Measurements from ENCODE around the gene CKAP2L.
A peak's percentile ranks its signal among the peaks of the same experiment; 100 is the strongest.

Gene CKAP2L

GRCh38 chr2:112809112-112809511 is 44.7 kb upstream of the CKAP2L start:
- no peak for ATAC-seq
- no peak for TF ChIP-seq CREB5 (CRISPR knock-in tag; IDR thresholded peaks at IDR 0.05; ENCODE audit: low read depth)
- TF ChIP-seq ISL1 (CRISPR knock-in tag; IDR thresholded peaks at IDR 0.05): no peak
- TF ChIP-seq PATZ1 (CRISPR knock-in tag; IDR thresholded peaks at IDR 0.05; ENCODE audit: borderline replicate concordance): no peak
- TF ChIP-seq OSR1 (CRISPR knock-in tag; IDR thresholded peaks at IDR 0.05): no peak
- TF ChIP-seq CSDC2 (CRISPR knock-in tag; IDR thresholded peaks at IDR 0.05): no peak
- no peak for TF ChIP-seq ZNF8 (CRISPR knock-in tag; IDR thresholded peaks at IDR 0.05)
- no peak for TF ChIP-seq ZNF70 (CRISPR knock-in tag; IDR thresholded peaks at IDR 0.05)
- no peak for TF ChIP-seq RARB (CRISPR knock-in tag; IDR thresholded peaks at IDR 0.05)
- TF ChIP-seq ZC3H10 (CRISPR knock-in tag; IDR thresholded peaks at IDR 0.05): no peak
- TF ChIP-seq ARNTL (CRISPR knock-in tag; IDR thresholded peaks at IDR 0.05; ENCODE audit: borderline replicate concordance, low read depth): no peak

- ATAC-seq: no peak
- TF ChIP-seq PPARA (CRISPR knock-in tag; IDR thresholded peaks at IDR 0.05; ENCODE audit: borderline replicate concordance) (no peak), TCF4 (CRISPR knock-in tag; IDR thresholded peaks at IDR 0.05; ENCODE audit: borderline replicate concordance) (no peak), ZNF70 (CRISPR knock-in tag; IDR thresholded peaks at IDR 0.05) (no peak), ARNTL (CRISPR knock-in tag; IDR thresholded peaks at IDR 0.05; ENCODE audit: borderline replicate concordance, low read depth) (no peak), ZFP30 (CRISPR knock-in tag; IDR thresholded peaks at IDR 0.05) (no peak), TOX (CRISPR knock-in tag; IDR thresholded peaks at IDR 0.05; ENCODE audit: borderline replicate concordance) (no peak), SNAI2 (CRISPR knock-in tag; IDR thresholded peaks at IDR 0.05) (no peak), ZC3H10 (CRISPR knock-in tag; IDR thresholded peaks at IDR 0.05) (no peak), ZNF8 (CRISPR knock-in tag; IDR thresholded peaks at IDR 0.05) (no peak), PATZ1 (CRISPR knock-in tag; IDR thresholded peaks at IDR 0.05; ENCODE audit: borderline replicate concordance) (no peak), ZFP3 (CRISPR knock-in tag; IDR thresholded peaks at IDR 0.05) (no peak), CSDC2 (CRISPR knock-in tag; IDR thresholded peaks at IDR 0.05) (no peak), RARB (CRISPR knock-in tag; IDR thresholded peaks at IDR 0.05) (no peak), POU6F1 (CRISPR knock-in tag; IDR thresholded peaks at IDR 0.05; ENCODE audit: borderline replicate concordance, low read depth) (no peak), GLIS3 (CRISPR knock-in tag; IDR thresholded peaks at IDR 0.05) (no peak), BACH2 (CRISPR knock-in tag; IDR thresholded peaks at IDR 0.05; ENCODE audit: borderline replicate concordance) (no peak), ZNF565 (CRISPR knock-in tag; conservative IDR thresholded peaks at IDR 0.05; ENCODE audit: low read depth) (no peak), OSR1 (CRISPR knock-in tag; IDR thresholded peaks at IDR 0.05) (no peak), ISL1 (CRISPR knock-in tag; IDR thresholded peaks at IDR 0.05) (no peak)
Observed at GRCh38 chr2:112807233-112807807, 42.9 kb upstream of the CKAP2L start.

GRCh38 chr2:112805542-112805941 is 41.1 kb upstream of the CKAP2L start:
- no peak for ATAC-seq
- TF ChIP-seq ARNTL (CRISPR knock-in tag; IDR thresholded peaks at IDR 0.05; ENCODE audit: borderline replicate concordance, low read depth): no peak

- ATAC-seq: peak; percentile 56; the same call in 2 of the 3 replicates
- TF ChIP-seq CSRNP3 (CRISPR knock-in tag; IDR thresholded peaks at IDR 0.05) (no peak), ZNF70 (CRISPR knock-in tag; IDR thresholded peaks at IDR 0.05) (no peak), ARNTL (CRISPR knock-in tag; IDR thresholded peaks at IDR 0.05; ENCODE audit: borderline replicate concordance, low read depth) (no peak), GLIS3 (CRISPR knock-in tag; IDR thresholded peaks at IDR 0.05) (no peak), CREB5 (CRISPR knock-in tag; IDR thresholded peaks at IDR 0.05; ENCODE audit: low read depth) (no peak), ZFP30 (CRISPR knock-in tag; IDR thresholded peaks at IDR 0.05) (no peak), CSDC2 (CRISPR knock-in tag; IDR thresholded peaks at IDR 0.05) (no peak), POU6F1 (CRISPR knock-in tag; IDR thresholded peaks at IDR 0.05; ENCODE audit: borderline replicate concordance, low read depth) (no peak), RARB (CRISPR knock-in tag; IDR thresholded peaks at IDR 0.05) (no peak), ZC3H10 (CRISPR knock-in tag; IDR thresholded peaks at IDR 0.05) (no peak)
Observed at GRCh38 chr2:112803691-112804521, 39.5 kb upstream of the CKAP2L start.
